T-cell (primary cell): ENCODE data around the gene KCNAB3. TPM values are rescaled to one million over a fixed set of nuclear protein-coding genes. Genes with fewer than 3 reads are reported as not detected.
"Not testable (repeated sequence)": the region's sequence is repeated elsewhere in the genome, so short reads cannot be mapped to it uniquely, and the experiment has no call there.

Experiments
- ATAC-seq, 4 experiments: fragments of 200-7000 bp in 3 of 4; fragments of 150-1000 bp in 1 of 4; cut with Tn5 transposase; replicated peaks in 1 of 4; 1 replicate in 3 of 4; 2 replicates in 1 of 4; pipeline ENCODE4 v1.10.0; 2021; ENCODE audit warnings: moderate library complexity in 3 of 4, mild to moderate bottlenecking in 2 of 4, moderate number of reproducible peaks in 1 of 4
- CTCF ChIA-PET, 2 donors: fragments of 300-600 bp; sonication (Branson Sonifier 250); formaldehyde crosslinking; loops; one replicate each; lab custom pipeline; 2022; ENCODE audit warnings: antibody characterized with exemption in 2 of 2; lab: Charles Lee
- POLR2A ChIA-PET, 2 donors: fragments of 300-600 bp; sonication (Branson Sonifier 250); formaldehyde crosslinking; loops; one replicate each; lab custom pipeline; 2022; ENCODE audit warnings: antibody characterized with exemption in 2 of 2; lab: Charles Lee
- DNase-seq, 35 experiments: peaks; one replicate each; pipeline versions ENCODE4 v3.0.0 to v3.0.0-alpha.2; 2013 to 2023
- H3K27ac ChIP-seq: one replicate; pipeline ENCODE4 v1.5.1; 2013; ENCODE audit warnings: low read length
- H3K27me3 ChIP-seq, 2 experiments: replicated peaks in 1 of 2; 1 replicate in 1 of 2; 2 replicates in 1 of 2; pipeline versions ENCODE4 v1.6.1 to v1.7.0; 2013; ENCODE audit warnings: low read length in 1 of 2, mixed read lengths in 1 of 2; ENCODE audit not compliant: control insufficient read depth in 2 of 2, insufficient read depth in 2 of 2; ENCODE audit errors: extremely low read depth in 1 of 2
- H3K36me3 ChIP-seq, 2 donors: 1 replicate in 1 of 2; 2 replicates in 1 of 2; pipeline versions ENCODE4 v1.6.1 to v1.7.0; 2013; ENCODE audit warnings: low read length in 1 of 2; ENCODE audit not compliant: control insufficient read depth in 2 of 2, insufficient read depth in 1 of 2; ENCODE audit errors: extremely low read depth in 1 of 2
- H3K4me1 ChIP-seq, 2 experiments: 1 replicate in 1 of 2; 2 replicates in 1 of 2; pipeline versions ENCODE4 v1.6.1 to v1.7.0; 2013; ENCODE audit warnings: low read length in 2 of 2, mixed read lengths in 1 of 2; ENCODE audit not compliant: insufficient read depth in 2 of 2, control insufficient read depth in 1 of 2; ENCODE audit errors: extremely low read depth in 1 of 2
- H3K4me3 ChIP-seq, 2 donors: 1 replicate in 1 of 2; 2 replicates in 1 of 2; pipeline versions ENCODE4 v1.5.1 to v1.7.0; 2013; ENCODE audit warnings: mild to moderate bottlenecking in 2 of 2, low read length in 1 of 2, moderate library complexity in 1 of 2; ENCODE audit not compliant: control insufficient read depth in 1 of 2; ENCODE audit errors: extremely low read depth in 1 of 2
- H3K9me3 ChIP-seq: 2 replicates; pipeline ENCODE4 v1.7.0; 2013
- H3K27ac Mint-ChIP-seq, 2 donors: one replicate each; pipeline ENCODE4 v1.8.0; 2020 to 2021; ENCODE audit warnings: mild to moderate bottlenecking in 2 of 2, mixed read lengths in 2 of 2
- H3K27me3 Mint-ChIP-seq, 2 donors: one replicate each; pipeline ENCODE4 v1.8.0; 2021 to 2022; ENCODE audit warnings: mixed read lengths in 2 of 2
- H3K36me3 Mint-ChIP-seq: one replicate; pipeline ENCODE4 v1.8.0; 2021; ENCODE audit warnings: mixed read lengths
- H3K4me1 Mint-ChIP-seq, 3 donors: one replicate each; pipeline ENCODE4 v1.8.0; 2020 to 2022; ENCODE audit warnings: mixed read lengths in 3 of 3, mild to moderate bottlenecking in 1 of 3
- H3K4me3 Mint-ChIP-seq, 3 donors: one replicate each; pipeline ENCODE4 v1.8.0; 2020 to 2022; ENCODE audit warnings: mild to moderate bottlenecking in 3 of 3, mixed read lengths in 3 of 3, moderate library complexity in 3 of 3
- H3K9me3 Mint-ChIP-seq, 3 donors: one replicate each; pipeline ENCODE4 v1.8.0; 2020 to 2022; ENCODE audit warnings: mixed read lengths in 3 of 3
- WGBS: methylation state at CpG from one replicate; pipeline ENCODE4 v1.1.5; 2013; ENCODE audit warnings: missing lambda C conversion rate; ENCODE audit not compliant: insufficient coverage; 5-methylcytosine and 5-hydroxymethylcytosine counted together
- total RNA-seq, 35 experiments: library from RNA in 6 of 35; stranded (reverse) in 6 of 35; fragments of 120-200 nt in 1 of 35; gene quantifications; one replicate each; pipeline versions ENCODE4 v1.2.1 to v1.2.4 and lab custom pipeline; 2013 to 2026

The KCNAB3 gene
- total RNA-seq, 5 donors from 2014 or later (not counting 1 experiment from before 2014, with no cell fraction given) = 10.0 to 18.1 (median 14.5) TPM

- CTCF ChIA-PET, H3K27ac Mint-ChIP-seq, DNase-seq, ATAC-seq, H3K36me3 ChIP-seq, H3K27ac ChIP-seq, H3K4me3 ChIP-seq, H3K4me3 Mint-ChIP-seq, H3K4me1 ChIP-seq, POLR2A ChIA-PET, H3K27me3 Mint-ChIP-seq, H3K27me3 ChIP-seq, H3K9me3 ChIP-seq, H3K4me1 Mint-ChIP-seq, H3K9me3 Mint-ChIP-seq: not testable (repeated sequence)
- 96% methylated on average over 12 of the region's 13 CpGs for WGBS
- H3K36me3 Mint-ChIP-seq = peaks cover 19% of the 10 kb centered on the region
Observed at GRCh38 chr17:7953266-7953665, 23.6 kb upstream of the KCNAB3 start.

- no peaks in the 10 kb centered on the region for H3K9me3 Mint-ChIP-seq
- peaks cover 0 to 8% (median 5%) of the 10 kb centered on the region in 3 donors for H3K4me1 Mint-ChIP-seq
- ChIA-PET CTCF (no interaction called here), POLR2A (no interaction called here)
- ATAC-seq (peak; percentile 75 to 80 (median 75)), DNase-seq (peak in 1 of 35 experiments; percentile 24)
- WGBS = 60% methylated on average over 3 of the region's 5 CpGs
- Histone ChIP-seq H3K4me1 (no peaks in the 10 kb centered on the region), H3K36me3 (peaks cover 0 to 26% of the 10 kb centered on the region in 2 donors), H3K27me3 (no peaks in the 10 kb centered on the region), H3K27ac (no peak overlapping the region), H3K9me3 (no peaks in the 10 kb centered on the region), H3K4me3 (no peak overlapping the region)
- no peaks in the 10 kb centered on the region for H3K27me3 Mint-ChIP-seq
- H3K4me3 Mint-ChIP-seq = peak overlapping the region in 1 of 3 donors; percentile 18
- peaks cover 33% of the 10 kb centered on the region for H3K36me3 Mint-ChIP-seq
- peak overlapping the region; percentile 63 to 84 for H3K27ac Mint-ChIP-seq
Observed at GRCh38 chr17:7951143-7951792, 21.6 kb upstream of the KCNAB3 start.

- WGBS = no CpG with 5 or more reads among the region's 3 CpGs
- Mint-ChIP-seq H3K36me3 (peaks cover 40% of the 10 kb centered on the region), H3K27me3 (no peaks in the 10 kb centered on the region), H3K27ac (no peak overlapping the region), H3K4me1 (peaks cover 0 to 8% (median 5%) of the 10 kb centered on the region in 3 donors), H3K9me3 (no peaks in the 10 kb centered on the region), H3K4me3 (no peak overlapping the region)
- Histone ChIP-seq H3K27me3 (no peaks in the 10 kb centered on the region), H3K36me3 (peaks cover 4 to 33% of the 10 kb centered on the region in 2 donors), H3K27ac (no peak overlapping the region), H3K4me1 (no peaks in the 10 kb centered on the region), H3K9me3 (no peaks in the 10 kb centered on the region), H3K4me3 (no peak overlapping the region)
- ATAC-seq = no peak
- CTCF ChIA-PET = no interaction called here
- DNase-seq = no peak
- POLR2A ChIA-PET = no interaction called here
Observed at GRCh38 chr17:7950578-7950977, 20.9 kb upstream of the KCNAB3 start.

GRCh38 chr17:7947651-7948050 is 18.0 kb upstream of the KCNAB3 start:
- no peak for ATAC-seq
- H3K9me3 Mint-ChIP-seq = no peaks in the 10 kb centered on the region
- DNase-seq = no peak
- Histone ChIP-seq H3K27me3 (no peaks in the 10 kb centered on the region), H3K27ac (no peak overlapping the region), H3K9me3 (no peaks in the 10 kb centered on the region), H3K4me1 (no peaks in the 10 kb centered on the region), H3K4me3 (no peak overlapping the region), H3K36me3 (peaks cover 4 to 53% of the 10 kb centered on the region in 2 donors)
- H3K27me3 Mint-ChIP-seq = no peaks in the 10 kb centered on the region
- CTCF ChIA-PET = interaction anchor here in 1 of 2 donors (0.5 kb wide), 1 partner anchor 85 kb away, joined by 7 read pairs; no protein-coding TSS in a partner anchor
- H3K4me3 Mint-ChIP-seq = no peak overlapping the region
- H3K27ac Mint-ChIP-seq = no peak overlapping the region
- H3K36me3 Mint-ChIP-seq = peaks cover 56% of the 10 kb centered on the region
- POLR2A ChIA-PET = no interaction called here
- 100% methylated on average over 2 of the region's 5 CpGs for WGBS
- H3K4me1 Mint-ChIP-seq = peaks cover 0 to 8% (median 5%) of the 10 kb centered on the region in 3 donors

- H3K36me3 Mint-ChIP-seq = peaks cover 56% of the 10 kb centered on the region
- H3K4me1 Mint-ChIP-seq = peaks cover 0 to 6% (median 3%) of the 10 kb centered on the region in 3 donors
Observed at GRCh38 chr17:7946441-7946840, 16.8 kb upstream of the KCNAB3 start.

GRCh38 chr17:7945651-7946050 is 16.0 kb upstream of the KCNAB3 start:
- Histone ChIP-seq H3K27ac (no peak overlapping the region), H3K36me3 (peaks cover 7 to 61% of the 10 kb centered on the region in 2 donors), H3K9me3 (no peaks in the 10 kb centered on the region), H3K4me1 (no peaks in the 10 kb centered on the region), H3K27me3 (no peaks in the 10 kb centered on the region), H3K4me3 (no peak overlapping the region)
- H3K4me3 Mint-ChIP-seq = no peak overlapping the region
- H3K27ac Mint-ChIP-seq = no peak overlapping the region
- H3K36me3 Mint-ChIP-seq = peaks cover 59% of the 10 kb centered on the region
- WGBS = 92% methylated on average over 5 of the region's 7 CpGs
- no peak for ATAC-seq
- no peaks in the 10 kb centered on the region for H3K27me3 Mint-ChIP-seq
- H3K4me1 Mint-ChIP-seq = peaks cover 0 to 3% (median 0%) of the 10 kb centered on the region in 3 donors
- no peaks in the 10 kb centered on the region for H3K9me3 Mint-ChIP-seq
- ChIA-PET CTCF (no interaction called here), POLR2A (no interaction called here)
- DNase-seq = no peak

More at GRCh38 chr17:7946441-7946840, 16.8 kb upstream of the KCNAB3 start:
- H3K27ac Mint-ChIP-seq = no peak overlapping the region
- Histone ChIP-seq H3K4me1 (no peaks in the 10 kb centered on the region), H3K4me3 (no peak overlapping the region), H3K9me3 (no peaks in the 10 kb centered on the region), H3K36me3 (peaks cover 5 to 56% of the 10 kb centered on the region in 2 donors), H3K27me3 (no peaks in the 10 kb centered on the region), H3K27ac (no peak overlapping the region)
- H3K9me3 Mint-ChIP-seq = no peaks in the 10 kb centered on the region
- DNase-seq (no peak), ATAC-seq (no peak)
- CTCF ChIA-PET = no interaction called here
- no CpG with 5 or more reads among the region's 5 CpGs for WGBS
- H3K27me3 Mint-ChIP-seq = no peaks in the 10 kb centered on the region
- H3K4me3 Mint-ChIP-seq = no peak overlapping the region
- POLR2A ChIA-PET = no interaction called here
